Stimulated activated CD4-positive, alpha-beta T cell treated with anti-CD3 and anti-CD28 coated beads, Interleukin-1b, Interleukin-23, amount 100 ng/mL, for 4 hours (primary cell): ENCODE data around the gene PACRG.

ENCODE experiments used
- DNase-seq, 2 donors: peaks; one replicate each; pipeline ENCODE4 v3.0.0-alpha.2; 2020; ENCODE audit warnings: low read depth in 2 of 2

Gene PACRG

DNA sequence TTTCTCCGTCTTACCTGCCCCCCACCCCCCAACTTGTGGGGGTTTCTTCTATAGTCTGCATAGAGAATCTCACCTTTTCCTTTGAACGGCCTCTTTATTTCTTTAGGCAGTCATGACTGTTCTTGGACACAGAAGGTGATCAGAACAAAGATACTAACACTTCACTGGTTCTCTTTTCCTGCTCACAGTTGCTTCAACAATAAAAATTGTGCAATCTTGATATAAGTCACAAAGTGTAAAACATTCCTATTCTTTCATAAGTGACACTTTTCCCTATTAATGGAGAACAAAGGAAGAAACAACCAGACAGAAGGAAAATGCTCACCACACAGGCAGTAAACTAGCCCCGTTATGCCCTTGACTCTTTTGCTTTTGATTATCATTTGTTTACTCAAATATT is 448.3 kb downstream of the PACRG start:
- no peak for DNase-seq

DNA sequence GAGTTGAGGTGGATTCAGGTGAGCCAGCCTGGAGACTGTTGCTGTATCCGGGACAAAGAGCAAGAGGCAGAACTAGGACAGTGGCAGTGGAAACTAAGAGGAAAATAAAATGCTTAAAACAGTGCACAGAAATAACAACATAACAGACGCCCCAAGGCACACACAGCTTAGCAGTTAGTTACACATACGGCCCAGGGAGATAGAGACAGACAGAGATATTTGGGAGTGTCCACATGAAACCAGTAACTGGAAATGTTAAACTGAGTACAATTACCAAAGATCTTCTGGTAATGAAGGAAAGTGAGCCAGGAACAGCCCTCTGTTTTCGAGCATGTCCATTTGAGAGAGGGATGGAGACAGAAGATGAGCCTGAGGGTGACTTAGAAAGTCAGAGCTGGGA is 449.2 kb downstream of the PACRG start:
- no peak for DNase-seq

GRCh38 chr6:163177892-163178420 is 450.2 kb downstream of the PACRG start:
- DNase-seq, result no peak

DNA sequence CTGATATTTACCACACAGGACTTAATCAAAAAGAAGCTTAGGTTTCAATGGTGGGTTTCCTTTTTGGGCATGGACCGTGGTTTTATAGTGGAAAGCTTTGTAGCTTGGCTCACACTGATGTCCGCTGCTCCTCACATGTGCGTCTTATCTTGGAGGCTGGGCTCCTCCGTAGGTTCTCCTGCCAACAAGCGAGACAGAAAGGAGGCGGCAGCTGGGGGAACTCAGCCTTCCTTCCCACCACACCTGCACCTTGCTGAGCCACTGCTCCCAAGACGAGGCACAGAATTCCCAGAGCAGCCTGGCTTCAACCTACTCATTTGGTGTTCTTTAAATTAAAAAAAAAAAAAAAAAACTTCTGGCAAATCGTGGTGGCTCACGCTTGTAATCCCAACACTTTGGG is 451.3 kb downstream of the PACRG start:
- DNase-seq, result no peak

GRCh38 chr6:163179721-163180120 is 451.9 kb downstream of the PACRG start:
- DNase-seq, result no peak

DNA sequence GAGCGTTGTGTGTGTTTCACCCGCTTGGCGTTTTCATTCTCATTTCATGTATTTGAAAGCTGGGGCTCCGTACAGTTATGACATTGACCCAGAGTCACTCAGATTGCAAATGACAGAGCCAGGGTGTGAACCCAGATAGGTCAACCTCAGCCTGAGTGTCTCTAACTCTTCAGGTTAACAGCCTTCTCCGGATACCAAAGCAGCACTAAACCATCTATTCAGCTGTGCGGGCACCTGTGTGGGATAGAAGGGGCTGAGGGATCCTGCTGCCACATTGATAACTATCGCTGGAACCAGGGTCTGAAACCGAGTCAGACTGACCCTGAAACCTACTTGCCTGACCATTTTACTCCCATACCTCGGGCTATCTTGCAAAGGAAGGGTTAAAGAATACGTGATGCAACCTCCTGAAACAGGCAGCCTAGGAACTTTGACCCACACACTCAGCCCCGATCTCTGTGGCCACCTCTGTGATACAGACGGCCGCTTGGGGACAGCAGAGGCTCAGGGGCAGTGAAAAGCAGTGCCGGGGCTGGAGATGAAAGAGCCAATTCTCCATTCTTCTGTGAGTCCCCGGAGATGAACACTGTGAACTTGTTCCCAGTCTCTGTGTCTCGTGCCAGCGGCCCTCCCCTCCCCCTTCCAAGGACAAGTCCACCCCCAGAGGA is 453.2 kb downstream of the PACRG start:
- DNase-seq, result no peak

GRCh38 chr6:163181666-163182180 is 453.9 kb downstream of the PACRG start:
- no peak for DNase-seq

DNA sequence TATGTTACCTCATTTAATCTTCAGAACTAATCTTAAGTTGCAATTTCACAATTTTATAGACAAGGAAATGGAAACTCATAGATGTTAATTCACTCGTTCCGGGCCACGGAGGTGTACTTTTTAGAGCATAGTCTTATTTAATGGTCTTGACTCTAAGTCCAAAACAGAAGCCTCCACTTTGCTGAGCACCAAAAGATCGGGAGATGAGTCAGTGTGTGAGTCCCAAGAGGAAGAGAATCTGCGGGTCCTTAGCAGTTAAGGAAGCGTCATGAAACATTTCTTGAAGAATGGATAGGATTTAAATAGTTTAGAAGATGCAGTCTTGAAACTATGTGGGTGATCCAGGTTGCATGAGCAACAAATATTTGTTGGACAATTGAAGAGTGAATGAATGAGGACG is 454.9 kb downstream of the PACRG start:
- DNase-seq, result no peak

GRCh38 chr6:163183806-163184205 is 456.0 kb downstream of the PACRG start:
- DNase-seq, result no peak

GRCh38 chr6:163185744-163186143 is 458.0 kb downstream of the PACRG start:
- DNase-seq, result no peak

GRCh38 chr6:163186527-163186926 is 458.8 kb downstream of the PACRG start:
- DNase-seq, result no peak

GRCh38 chr6:163187201-163187600 is 459.4 kb downstream of the PACRG start:
- DNase-seq, result no peak

GRCh38 chr6:163187606-163188005 is 459.8 kb downstream of the PACRG start:
- no peak for DNase-seq

DNA sequence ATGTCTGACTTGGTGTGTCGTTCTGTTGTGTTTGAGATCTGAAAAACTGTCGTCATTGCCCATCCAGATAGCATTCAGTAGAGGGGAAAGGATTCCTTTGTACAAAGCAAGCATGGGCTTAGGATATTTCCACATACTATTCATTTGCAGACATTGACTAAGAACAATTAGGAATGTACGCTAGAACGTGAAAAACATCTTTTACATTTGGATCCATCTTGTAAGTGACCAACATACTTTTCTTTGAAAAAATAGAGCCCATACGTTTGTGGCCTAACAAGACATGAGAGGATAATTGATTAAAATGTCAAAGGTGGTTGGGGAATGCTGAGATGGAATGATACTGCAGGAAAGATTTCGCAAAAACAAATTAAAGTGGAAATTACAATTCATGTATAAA is 461.0 kb downstream of the PACRG start:
- no peak for DNase-seq

- DNase-seq, result no peak
Measured at GRCh38 chr6:163189609-163190008, 461.8 kb downstream of the PACRG start.

DNA sequence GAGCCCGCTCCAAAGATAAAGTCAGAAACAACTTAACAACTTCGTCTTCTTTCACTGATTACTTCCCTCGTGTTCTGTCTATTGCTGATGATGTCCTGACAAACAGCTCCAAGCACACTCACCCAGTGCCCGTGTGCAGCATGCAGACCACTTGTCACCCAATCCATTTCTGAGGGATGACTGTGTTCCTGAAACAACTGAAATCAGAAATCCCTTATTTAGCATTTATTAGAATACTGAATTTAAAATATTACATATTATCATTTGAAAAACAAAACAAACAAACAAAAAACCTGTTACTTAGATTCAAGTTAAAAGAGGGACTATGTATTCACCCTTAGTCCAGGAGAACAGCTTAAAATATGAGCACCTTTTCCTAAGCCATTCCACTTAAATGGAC is 463.0 kb downstream of the PACRG start:
- DNase-seq, result no peak

DNA sequence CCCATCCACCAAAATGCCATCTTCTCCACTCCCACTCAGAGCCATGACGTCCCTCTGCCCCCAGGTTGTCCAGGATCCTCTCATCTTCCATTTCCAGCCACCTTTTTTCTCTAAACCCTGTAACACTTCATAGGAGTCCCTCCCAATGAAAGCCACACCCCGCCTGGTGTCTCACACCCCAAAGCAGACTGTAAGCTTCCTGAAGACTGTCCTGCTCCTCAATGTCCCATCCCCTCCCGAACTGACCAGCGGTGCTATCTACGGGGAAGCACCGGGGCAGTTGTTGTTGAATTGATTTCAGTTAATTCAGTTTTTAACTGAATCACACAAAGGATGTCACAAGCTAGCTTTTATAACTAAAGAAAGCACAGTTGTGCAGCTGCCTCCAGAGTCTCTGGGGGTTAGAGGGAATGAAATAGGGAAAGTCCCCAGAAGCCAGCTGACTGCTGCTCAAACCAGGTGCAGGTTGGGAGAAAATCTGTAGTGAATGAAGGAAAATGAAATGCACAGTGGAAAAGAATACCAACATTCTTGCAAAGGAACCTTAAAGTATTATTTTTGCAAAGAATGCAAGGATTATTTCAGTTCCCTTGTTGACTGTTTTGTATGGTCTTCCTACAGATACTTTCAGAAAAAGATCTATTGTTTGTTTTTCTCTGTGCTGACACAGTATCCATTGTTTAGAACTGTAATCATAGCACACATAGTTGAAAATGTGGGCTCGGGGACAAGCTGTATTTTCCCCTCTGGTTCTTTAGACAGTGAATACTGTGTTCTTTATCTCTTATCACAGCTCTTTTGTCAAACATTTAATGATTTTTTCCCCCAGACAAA is 464.1 kb downstream of the PACRG start:
- DNase-seq, result no peak

DNA sequence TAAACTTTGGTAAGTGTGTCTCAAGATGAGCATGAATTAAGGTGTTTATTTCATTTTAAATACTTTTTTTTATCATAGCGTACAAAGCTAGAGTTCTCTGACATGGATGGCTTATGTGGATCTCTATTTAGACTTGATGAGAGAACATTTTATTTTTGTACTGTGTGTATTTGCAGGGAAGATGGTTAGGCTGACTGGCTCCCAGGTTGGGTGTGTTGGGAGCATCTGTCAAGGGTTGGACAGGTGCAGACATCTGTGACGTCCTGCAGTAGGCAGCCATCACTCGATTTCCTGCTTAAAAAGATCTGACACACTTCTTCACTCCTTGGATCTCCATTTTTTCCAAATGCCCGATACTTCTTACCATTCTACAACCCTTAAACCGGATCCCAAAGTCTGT is 464.8 kb downstream of the PACRG start:
- DNase-seq, result no peak

GRCh38 chr6:163193326-163193725 is 465.6 kb downstream of the PACRG start:
- no peak for DNase-seq

- no peak for DNase-seq
Measured at GRCh38 chr6:163195721-163196691, 468.2 kb downstream of the PACRG start.

DNA sequence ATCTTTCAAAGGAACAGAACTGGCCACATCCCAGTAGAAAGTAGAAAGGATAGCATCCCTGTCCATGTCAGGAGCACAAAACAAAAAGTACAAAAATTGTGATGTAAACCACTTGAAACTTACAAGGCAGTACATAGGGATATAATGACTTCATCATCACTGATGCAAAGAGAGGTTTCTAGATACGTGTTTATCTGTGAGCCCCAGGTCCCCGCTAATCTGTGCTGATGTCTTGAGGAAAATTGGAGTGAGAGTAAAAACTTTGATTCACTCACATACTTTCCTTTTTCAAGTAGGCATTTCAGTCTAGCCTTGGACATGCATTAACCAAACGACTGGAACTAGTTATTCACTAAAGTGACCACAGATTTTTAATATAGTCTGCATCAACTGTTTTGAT is 470.1 kb downstream of the PACRG start:
- no peak for DNase-seq

DNA sequence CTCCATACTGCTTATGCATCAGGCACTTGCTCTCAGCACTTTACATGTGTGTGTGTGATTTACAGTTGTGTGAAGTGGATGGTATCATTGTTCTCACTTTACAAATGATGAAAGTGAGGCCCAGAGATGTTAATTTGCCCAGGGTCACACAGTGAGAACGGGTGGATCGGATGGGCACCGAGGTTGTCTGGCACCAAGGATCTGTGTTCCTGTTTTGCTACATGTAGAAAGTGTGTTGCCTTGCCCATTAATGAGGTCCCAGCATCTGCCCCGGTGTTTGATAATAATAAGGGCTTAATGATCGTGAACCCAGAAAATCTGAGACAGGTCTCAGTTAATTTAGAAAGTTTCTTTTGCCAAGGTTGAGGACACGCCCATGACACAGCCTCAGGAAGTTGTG is 470.6 kb downstream of the PACRG start:
- DNase-seq, result no peak
